Natural killer cell (primary cell): Measurements from ENCODE around the gene MIOS. TPM values are rescaled to one million over a fixed set of nuclear protein-coding genes. Genes with fewer than 3 reads are reported as not detected.
A peak's percentile ranks its signal among the peaks of the same experiment; 100 is the strongest.
"Not testable (repeated sequence)": the region's sequence is repeated elsewhere in the genome, so short reads cannot be mapped to it uniquely, and the experiment has no call there.

Source experiments
- ATAC-seq, 3 donors: fragments of 150-1000 bp in 2 of 3; fragments of 200-7000 bp in 1 of 3; cut with Tn5 transposase; 1 replicate in 1 of 3; 2 replicates in 2 of 3; pipeline ENCODE4 v1.10.0; 2021; ENCODE audit warnings: mild to moderate bottlenecking in 2 of 3, moderate library complexity in 2 of 3
- DNase-seq, 2 donors: peaks; one replicate each; pipeline versions ENCODE4 v3.0.0 to v3.0.0-alpha.2; 2013 to 2021; ENCODE audit warnings: mixed read lengths in 1 of 2
- H3K27ac ChIP-seq: one replicate; pipeline ENCODE4 v1.5.1; 2013; ENCODE audit warnings: mild to moderate bottlenecking, low read length
- H3K27me3 ChIP-seq: one replicate; pipeline ENCODE4 v1.6.1; 2013; ENCODE audit warnings: low read length; ENCODE audit not compliant: control insufficient read depth, insufficient read depth
- H3K36me3 ChIP-seq: one replicate; pipeline ENCODE4 v1.6.1; 2013; ENCODE audit warnings: low read length; ENCODE audit not compliant: control insufficient read depth, insufficient read depth
- H3K4me1 ChIP-seq: one replicate; pipeline ENCODE4 v1.6.1; 2013; ENCODE audit warnings: low read length; ENCODE audit not compliant: control insufficient read depth, insufficient read depth
- H3K4me3 ChIP-seq: one replicate; pipeline ENCODE4 v1.5.1; 2013; ENCODE audit warnings: low read length
- H3K9me3 ChIP-seq: one replicate; pipeline ENCODE4 v1.6.1; 2013; ENCODE audit warnings: low read length; ENCODE audit not compliant: control insufficient read depth, insufficient read depth
- H3K27ac Mint-ChIP-seq, 2 donors: one replicate each; pipeline ENCODE4 v1.8.0; 2022; ENCODE audit warnings: mild to moderate bottlenecking in 2 of 2, mixed read lengths in 2 of 2, moderate library complexity in 1 of 2
- H3K27me3 Mint-ChIP-seq, 2 donors: one replicate each; pipeline ENCODE4 v1.8.0; 2022; ENCODE audit warnings: low read depth in 2 of 2, mixed read lengths in 2 of 2
- H3K36me3 Mint-ChIP-seq: one replicate; pipeline ENCODE4 v1.8.0; 2022; ENCODE audit warnings: mixed read lengths
- H3K4me1 Mint-ChIP-seq, 2 donors: one replicate each; pipeline ENCODE4 v1.8.0; 2022; ENCODE audit warnings: mixed read lengths in 2 of 2
- H3K4me3 Mint-ChIP-seq: one replicate; pipeline ENCODE4 v1.8.0; 2022; ENCODE audit warnings: mild to moderate bottlenecking, moderate library complexity, mixed read lengths
- H3K9me3 Mint-ChIP-seq, 2 donors: one replicate each; pipeline ENCODE4 v1.8.0; 2022; ENCODE audit warnings: mixed read lengths in 2 of 2
- CTCF ChIP-seq: fragments of 200-600 bp; IDR thresholded peaks from one replicate; pipeline ENCODE4 v1.8.0; 2022; ENCODE audit warnings: antibody characterized with exemption
- WGBS: methylation state at CpG from one replicate; pipeline ENCODE4 v1.1.7; 2013; ENCODE audit warnings: missing lambda C conversion rate; ENCODE audit not compliant: insufficient coverage; 5-methylcytosine and 5-hydroxymethylcytosine counted together
- intact Hi-C: fragments of 100-400 bp; cut with micrococcal nuclease; formaldehyde crosslinking; loops from one replicate; pipeline ENCODE4 v1.14.2; 2022
- total RNA-seq, 4 donors: library from RNA; stranded (reverse); fragments of 120-200 nt in 1 of 4; gene quantifications; one replicate each; pipeline versions ENCODE4 v1.2.3 to v1.2.4, GENCODE V29; 2013 to 2022

Gene MIOS
- total RNA-seq, 3 donors from 2014 or later (not counting 1 experiment from before 2014, with no cell fraction given) = 23.5 to 30.9 (median 28.9) TPM

GRCh38 chr7:7652798-7653540 lies 86.3 kb downstream of the MIOS start:
- Mint-ChIP-seq H3K36me3 (no peaks in the 10 kb centered on the region), H3K27ac (peak overlapping the region; percentile 33 to 41), H3K4me1 (peaks cover 36 to 42% of the 10 kb centered on the region in 2 donors), H3K4me3 (no peak overlapping the region), H3K9me3 (no peaks in the 10 kb centered on the region), H3K27me3 (no peaks in the 10 kb centered on the region)
- Histone ChIP-seq H3K36me3 (no peaks in the 10 kb centered on the region), H3K9me3 (no peaks in the 10 kb centered on the region), H3K4me3 (no peak overlapping the region), H3K4me1 (no peaks in the 10 kb centered on the region), H3K27ac (no peak overlapping the region), H3K27me3 (no peaks in the 10 kb centered on the region)
- WGBS = no CpG with 5 or more reads among the region's 1 CpG
- no peak for TF ChIP-seq CTCF
- no peak for ATAC-seq
- no peak for DNase-seq
- intact Hi-C loops = no loop called here

GRCh38 chr7:7653593-7654187 lies 87.0 kb downstream of the MIOS start:
- Mint-ChIP-seq H3K27me3 (no peaks in the 10 kb centered on the region), H3K36me3 (no peaks in the 10 kb centered on the region), H3K9me3 (no peaks in the 10 kb centered on the region), H3K4me1 (peaks cover 38 to 48% of the 10 kb centered on the region in 2 donors), H3K27ac (peak overlapping the region in 1 of 2 donors; percentile 51), H3K4me3 (no peak overlapping the region)
- H3K4me1 ChIP-seq = no peaks in the 10 kb centered on the region
- H3K27ac ChIP-seq = no peak overlapping the region
- no peaks in the 10 kb centered on the region for H3K27me3 ChIP-seq
- no peaks in the 10 kb centered on the region for H3K9me3 ChIP-seq
- DNase-seq = peak in 1 of 2 donors; percentile 40
- H3K36me3 ChIP-seq = no peaks in the 10 kb centered on the region
- peak; percentile 68 for TF ChIP-seq CTCF
- ATAC-seq = peak; percentile 43 to 50 (median 50)
- 81% methylated on average over 2 of the region's 3 CpGs for WGBS
- H3K4me3 ChIP-seq = no peak overlapping the region
- intact Hi-C loops = no loop called here

- no peaks in the 10 kb centered on the region for H3K36me3 ChIP-seq
- no peak for ATAC-seq
Observed at GRCh38 chr7:7654964-7655715, 88.5 kb downstream of the MIOS start.

GRCh38 chr7:7656459-7656858 lies 89.8 kb downstream of the MIOS start:
- H3K4me3 Mint-ChIP-seq, H3K36me3 ChIP-seq, intact Hi-C loops, H3K4me3 ChIP-seq, H3K9me3 Mint-ChIP-seq, H3K27ac Mint-ChIP-seq, H3K9me3 ChIP-seq, H3K27me3 ChIP-seq, ATAC-seq, H3K27me3 Mint-ChIP-seq, H3K4me1 ChIP-seq, H3K27ac ChIP-seq, DNase-seq: not testable (repeated sequence)
- Mint-ChIP-seq H3K4me1 (peaks cover 58 to 63% of the 10 kb centered on the region in 2 donors), H3K36me3 (peaks cover 14% of the 10 kb centered on the region)
- WGBS = 100% methylated on average over 3 of the region's 3 CpGs

More at GRCh38 chr7:7654964-7655715, 88.5 kb downstream of the MIOS start:
- Mint-ChIP-seq H3K4me1 (peaks cover 48 to 57% of the 10 kb centered on the region in 2 donors), H3K4me3 (no peak overlapping the region), H3K9me3 (peaks cover 4 to 8% of the 10 kb centered on the region in 2 donors), H3K27ac (no peak overlapping the region), H3K36me3 (peaks cover 13% of the 10 kb centered on the region), H3K27me3 (no peaks in the 10 kb centered on the region)
- H3K4me3 ChIP-seq = no peak overlapping the region
- H3K9me3 ChIP-seq = no peaks in the 10 kb centered on the region
- no peaks in the 10 kb centered on the region for H3K4me1 ChIP-seq
- intact Hi-C loops = no loop called here
- WGBS = 82% methylated on average over 2 of the region's 4 CpGs
- no peak overlapping the region for H3K27ac ChIP-seq
- no peak for TF ChIP-seq CTCF
- H3K27me3 ChIP-seq = no peaks in the 10 kb centered on the region
- no peak for DNase-seq
